Renal cortex interstitium (tissue), 11 donors: ENCODE results near the gene CDHR3. TPM values are rescaled to one million over a fixed set of nuclear protein-coding genes. Genes with fewer than 3 reads are reported as not detected.

Experiments used
- DNase-seq, 11 donors: peaks; one replicate each; pipeline ENCODE4 v3.0.0-alpha.2; 2013; ENCODE audit warnings: low read depth in 9 of 11, low spot score in 4 of 11; ENCODE audit errors: extremely low read depth in 1 of 11
- polyA plus RNA-seq, 3 donors: library from polyadenylated mRNA; unstranded; fragments of 120-200 nt; gene quantifications; one replicate each; pipeline ENCODE4 v1.2.1, GENCODE V29; 2013; ENCODE audit not compliant: insufficient read length in 3 of 3

The CDHR3 gene
- polyA plus RNA-seq, 3 donors = 8.0 to 12.1 (median 8.8) TPM

DNA sequence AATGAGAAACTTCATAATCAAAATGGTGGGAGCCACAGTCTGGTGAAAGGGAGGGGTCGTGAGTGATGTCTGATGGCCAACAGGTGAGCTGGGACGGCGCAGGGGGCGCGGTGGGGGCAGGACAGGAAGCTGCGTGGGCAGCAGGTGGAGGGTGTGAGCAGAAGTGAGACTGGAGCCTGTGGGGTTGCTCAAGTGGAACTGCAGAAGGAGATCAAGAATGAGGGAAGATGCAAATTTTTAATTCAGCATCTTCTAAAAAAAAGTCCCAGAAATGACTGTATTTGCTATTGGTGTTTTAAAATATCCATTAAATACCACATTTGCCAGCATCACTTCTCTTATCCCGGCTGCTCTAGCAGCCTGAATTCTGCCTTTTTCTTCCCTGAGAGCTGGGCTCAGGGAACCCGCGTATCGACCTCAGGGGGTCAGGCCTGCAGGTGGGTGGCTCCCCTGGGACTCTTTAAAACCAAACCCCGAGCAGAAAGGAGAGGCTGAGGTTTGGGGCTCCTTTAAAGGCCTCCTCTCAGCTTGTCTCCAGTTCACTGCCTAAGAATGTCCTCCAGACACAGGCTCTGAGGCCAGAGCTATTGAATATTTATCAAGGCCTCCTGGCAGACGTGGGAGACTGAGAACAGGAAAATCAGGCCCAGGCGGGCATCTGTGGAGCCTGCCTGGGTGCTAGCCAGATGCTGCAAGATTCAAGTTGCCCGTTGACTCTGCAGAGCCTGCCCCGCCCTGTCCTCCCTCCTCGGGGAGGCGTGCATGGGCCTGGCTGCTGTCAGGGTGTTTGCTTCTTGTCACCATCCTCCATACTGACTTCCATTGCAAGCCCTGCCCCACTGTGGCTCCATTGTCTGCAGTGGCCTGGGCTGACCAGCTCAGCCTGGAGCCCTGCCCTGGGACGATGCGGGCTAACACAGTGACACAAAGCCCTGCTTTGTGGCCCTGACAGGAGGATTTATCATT is 95.2 kb downstream of the CDHR3 start:
- DNase-seq = peak in 1 of 11 donors; percentile 77

DNA sequence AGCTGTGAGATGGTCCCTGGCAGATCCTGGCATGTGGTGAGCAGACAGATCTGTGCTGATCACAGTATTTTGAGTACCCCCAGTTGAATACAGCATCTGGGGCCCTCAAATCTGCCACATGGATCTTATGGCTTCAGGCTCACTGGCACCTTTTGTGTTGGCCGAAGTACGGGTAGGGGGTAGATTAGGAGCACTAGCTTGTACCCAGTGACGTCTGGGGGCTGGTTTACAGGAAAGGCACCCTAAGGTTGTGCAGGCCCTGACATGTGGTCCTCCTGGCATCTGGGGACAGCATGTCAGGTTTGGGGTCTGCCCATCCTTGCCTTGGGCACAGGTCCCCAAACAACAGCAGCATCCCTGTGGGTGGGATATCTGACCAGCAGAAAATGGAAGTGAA is 95.9 kb downstream of the CDHR3 start:
- DNase-seq = no peak

DNA sequence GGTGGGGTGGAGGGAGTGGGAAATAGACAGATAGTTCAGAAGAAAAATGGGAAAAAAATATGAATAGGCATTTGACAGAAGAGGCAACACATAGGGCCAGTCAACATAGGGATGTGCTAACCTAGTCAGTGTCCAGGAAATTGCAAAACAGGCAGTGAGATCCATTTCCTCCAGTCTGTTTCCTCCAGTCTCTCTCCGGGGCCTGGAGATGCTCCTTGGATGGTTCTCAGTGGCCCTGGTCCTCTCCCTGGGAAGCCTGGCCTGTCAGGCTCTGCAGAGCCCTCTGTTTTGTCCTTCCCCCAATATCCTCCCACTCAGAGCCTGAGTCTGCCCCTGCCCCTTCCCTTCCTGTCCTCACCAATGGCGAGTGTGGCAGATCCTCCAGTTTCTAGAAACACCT is 96.5 kb downstream of the CDHR3 start:
- DNase-seq = no peak

DNA sequence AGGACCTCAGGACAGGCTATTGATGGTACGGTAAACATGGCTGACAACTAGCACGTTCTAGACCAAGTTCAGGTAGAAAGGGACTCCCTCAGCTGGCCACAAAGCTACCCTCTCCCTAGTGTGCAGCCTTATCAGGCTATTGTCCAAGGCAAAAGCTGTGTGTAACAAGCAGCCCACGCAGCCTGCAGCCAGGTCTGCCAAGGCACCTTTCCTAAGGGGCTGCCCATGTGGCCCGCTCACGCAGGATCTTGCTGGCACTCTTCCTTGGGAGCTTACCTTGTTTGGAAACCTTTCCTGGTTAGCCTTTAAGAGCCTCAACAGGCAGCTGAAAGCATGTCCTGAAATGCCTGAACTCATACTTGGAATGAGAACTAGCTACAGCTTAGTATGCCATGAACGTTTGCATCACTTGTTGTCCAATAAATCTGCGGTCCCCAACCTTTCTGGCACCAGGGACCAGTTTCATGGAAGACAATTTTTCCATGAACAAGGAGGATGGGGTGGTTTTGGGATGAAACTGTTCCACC is 97.4 kb downstream of the CDHR3 start:
- no peak for DNase-seq

DNA sequence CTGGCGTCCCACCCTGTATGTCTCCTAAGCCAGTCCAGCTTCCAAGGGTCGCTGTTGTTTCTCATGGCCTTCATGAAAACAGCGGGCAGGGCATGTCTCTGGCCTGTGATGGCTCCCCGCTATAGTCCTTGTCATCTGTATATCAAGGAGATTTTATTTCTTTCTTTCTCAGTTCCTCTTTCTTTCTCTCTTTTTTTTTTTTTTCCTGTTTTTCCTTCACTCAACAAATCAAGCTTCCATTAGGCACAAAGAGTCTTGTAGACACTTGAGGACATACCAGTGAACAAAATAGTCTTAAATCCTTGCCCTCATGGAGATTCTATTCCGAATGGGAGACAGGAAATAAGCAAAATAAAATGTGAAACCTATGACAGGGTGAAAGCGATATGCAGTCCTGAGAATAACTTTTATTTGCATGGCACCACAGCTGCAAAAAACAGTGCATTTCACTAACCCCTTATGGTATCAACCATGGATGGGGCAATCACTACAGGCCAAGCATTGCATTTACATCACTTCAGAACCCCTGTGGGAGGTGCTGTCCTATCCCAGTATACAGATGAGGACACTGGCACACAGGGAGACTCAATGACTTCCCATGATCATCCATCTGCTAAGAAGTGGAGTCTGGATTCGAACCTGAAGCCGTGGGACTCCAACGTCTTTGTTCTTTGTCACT is 98.4 kb downstream of the CDHR3 start:
- no peak for DNase-seq

DNA sequence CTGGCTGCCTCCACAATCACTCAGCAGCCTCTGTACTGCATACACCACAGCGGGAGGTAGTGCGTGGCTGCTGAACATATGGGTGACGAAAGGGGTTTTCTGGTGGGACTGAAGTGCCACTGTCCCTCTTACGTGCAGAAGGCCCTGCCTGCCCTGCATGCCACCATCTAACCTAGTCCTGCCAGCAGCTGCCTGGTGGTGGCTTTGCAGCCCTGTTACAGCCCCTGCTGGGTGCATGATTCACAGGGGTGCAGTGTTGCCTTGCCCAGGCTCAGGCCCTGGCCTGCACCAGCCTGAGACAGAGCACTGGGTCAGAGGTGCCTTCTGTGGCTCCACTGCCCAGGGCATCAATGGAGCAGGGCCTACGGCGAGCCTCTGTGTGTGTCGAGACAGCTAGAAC is 98.9 kb downstream of the CDHR3 start:
- no peak for DNase-seq

DNA sequence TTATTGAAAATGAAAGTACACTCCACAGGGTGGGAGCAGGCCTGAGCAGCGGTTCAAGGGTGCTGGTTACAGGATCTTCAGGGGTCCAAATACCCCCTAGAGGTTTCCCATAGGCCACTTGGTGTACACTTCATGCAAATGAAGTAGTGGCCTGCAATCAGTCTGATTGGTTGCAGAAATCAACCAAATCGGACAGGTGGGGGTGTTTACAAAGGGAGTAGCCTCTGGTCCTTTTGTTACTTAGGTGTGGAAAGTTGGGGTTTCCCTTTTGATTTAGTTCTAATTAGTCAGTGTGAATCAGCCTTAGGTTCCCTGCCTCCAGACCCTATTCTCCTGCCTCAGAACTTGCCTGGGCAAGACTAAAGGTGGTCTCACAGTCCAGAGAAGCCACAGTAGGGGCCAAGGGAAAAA is 99.5 kb downstream of the CDHR3 start:
- no peak for DNase-seq

DNA sequence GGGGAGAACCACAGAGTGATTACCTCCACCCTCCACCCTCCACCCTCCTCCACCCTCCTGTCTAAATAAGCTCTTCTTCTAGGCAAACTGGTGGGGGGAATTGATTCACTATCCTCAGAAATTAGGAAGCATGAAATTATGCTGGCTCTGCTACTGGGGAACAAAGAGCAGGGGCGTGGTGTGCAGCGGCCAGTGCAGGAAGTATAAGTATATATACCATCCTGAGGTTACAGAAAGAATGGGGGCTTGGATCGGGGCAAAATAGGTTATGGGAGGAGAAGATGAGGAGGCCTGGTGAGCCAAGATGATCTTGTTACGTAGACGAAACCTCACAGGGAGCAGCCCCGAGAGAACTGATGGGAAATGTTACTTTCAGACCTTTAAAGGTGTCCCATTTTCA is 100.0 kb downstream of the CDHR3 start:
- DNase-seq = no peak

DNA sequence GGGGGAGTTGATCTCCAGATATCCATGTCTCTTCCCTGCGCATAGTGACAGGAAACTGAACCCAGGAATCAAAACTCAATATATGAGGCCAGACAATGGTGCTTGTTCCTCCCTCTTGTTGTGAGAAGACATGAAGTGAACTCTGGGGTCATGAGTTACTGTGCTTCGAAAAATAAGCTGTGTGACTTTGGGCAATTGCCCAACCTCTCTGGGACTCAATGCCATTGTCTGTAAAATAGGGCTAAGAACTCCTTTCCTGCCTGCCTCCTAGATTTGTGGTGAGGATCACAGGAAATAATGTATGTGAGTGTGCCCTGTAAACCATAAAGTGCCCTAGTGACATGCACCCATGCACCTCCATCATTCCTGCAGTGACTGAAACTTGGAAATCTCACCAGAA is 100.6 kb downstream of the CDHR3 start:
- no peak for DNase-seq

DNA sequence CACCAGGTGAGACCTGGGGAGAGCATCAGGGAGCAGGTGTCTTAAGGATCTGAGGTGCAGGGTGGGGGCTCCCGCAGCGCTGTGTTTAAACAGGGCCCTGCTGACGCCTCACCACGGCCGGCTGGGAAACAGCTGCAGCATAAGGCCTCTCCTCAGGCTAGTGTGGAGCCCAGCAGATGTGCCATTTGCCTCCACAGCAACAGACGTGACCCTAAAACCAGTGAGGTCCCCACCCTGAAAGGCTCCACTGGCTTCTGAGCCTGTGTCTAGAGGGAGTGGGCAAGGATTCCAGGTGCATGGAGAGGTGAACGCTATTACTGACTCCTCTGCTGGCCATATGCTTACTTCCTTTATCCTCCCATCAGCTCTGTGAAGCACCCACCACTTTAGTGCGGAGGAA is 101.3 kb downstream of the CDHR3 start:
- no peak for DNase-seq

DNA sequence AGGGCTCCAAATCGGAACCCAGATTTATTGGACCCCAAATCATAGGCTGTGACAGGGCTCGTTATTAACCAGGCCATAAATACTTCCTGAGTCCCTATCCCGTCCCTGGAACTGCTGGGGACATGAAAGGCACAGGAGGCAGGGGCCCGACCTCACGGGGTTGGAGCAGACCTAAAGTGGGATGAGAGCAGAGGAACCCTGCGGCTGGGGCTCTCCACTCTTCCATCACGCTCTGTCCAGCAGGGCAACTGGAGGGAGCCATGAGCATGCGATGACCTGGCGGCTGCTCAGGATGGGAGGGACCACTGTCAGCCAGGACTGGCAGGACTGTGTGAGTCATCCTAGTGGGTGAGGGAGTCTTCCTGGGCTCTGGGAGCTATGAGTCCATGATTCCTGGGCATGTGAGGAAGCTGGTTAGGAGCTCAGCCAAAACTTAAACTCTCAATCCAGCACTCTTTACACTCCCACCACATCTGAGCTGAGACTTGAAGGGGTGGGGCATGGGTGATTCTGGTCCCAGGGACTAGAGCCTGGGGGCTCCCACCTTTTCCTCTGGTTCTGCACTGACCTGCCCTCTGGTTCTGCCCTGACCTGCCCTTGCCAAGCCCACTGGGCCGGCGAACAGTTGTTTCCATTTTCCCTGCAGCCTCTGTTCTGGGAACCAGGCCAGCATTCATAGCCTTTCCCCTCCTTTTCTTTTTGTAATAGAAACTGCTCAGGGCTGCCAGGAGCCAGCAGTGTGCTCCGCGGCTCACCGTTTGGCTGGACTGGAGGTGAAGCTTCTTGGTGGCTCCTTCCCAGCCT is 101.9 kb downstream of the CDHR3 start:
- DNase-seq = peak in 2 of 11 donors; percentile 55 to 66

DNA sequence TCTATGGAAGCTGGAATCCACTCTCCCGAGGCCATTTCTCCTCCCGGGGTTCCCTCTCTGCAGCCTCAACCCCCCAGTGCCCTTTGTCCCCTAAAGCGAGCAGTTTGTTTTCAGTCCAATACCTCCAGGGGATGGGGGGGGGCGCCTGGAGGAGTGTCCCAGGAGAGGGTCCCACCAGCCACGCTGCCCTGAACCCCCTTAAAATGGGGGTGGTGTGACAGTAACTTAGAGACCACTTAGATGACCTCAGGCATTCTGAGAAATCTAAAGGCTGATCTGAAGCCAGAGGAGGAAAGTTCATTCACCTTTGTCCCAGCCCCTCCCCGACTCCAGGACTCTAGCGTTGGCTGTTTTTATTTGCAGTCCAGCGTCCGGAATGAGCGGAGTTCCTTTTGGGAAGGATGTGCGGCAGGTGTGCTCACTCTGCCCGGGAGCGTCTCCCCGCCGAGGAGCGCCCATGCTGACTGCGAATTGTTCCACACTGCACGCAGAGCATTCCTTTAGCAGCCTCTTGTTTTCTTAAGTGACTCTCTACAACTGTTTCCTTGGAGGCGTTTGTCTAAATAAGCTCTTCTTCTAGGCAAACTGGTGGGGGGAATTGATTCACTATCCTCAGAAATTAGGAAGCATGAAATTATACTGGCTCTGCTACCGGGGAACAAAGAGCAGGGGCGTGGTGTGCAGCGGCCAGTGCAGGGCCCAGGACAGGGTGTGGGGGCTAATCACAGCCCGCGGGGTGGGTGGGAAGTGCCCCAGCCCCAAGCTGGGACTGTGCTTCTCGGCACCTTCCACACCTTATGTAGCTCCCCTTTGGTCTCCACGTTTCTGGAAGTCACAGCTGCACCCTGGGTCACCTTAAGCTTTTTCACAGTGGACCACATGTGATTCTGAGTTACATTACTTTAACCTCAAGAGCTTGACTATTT is 102.8 kb downstream of the CDHR3 start:
- DNase-seq = peak in 1 of 11 donors; percentile 37

DNA sequence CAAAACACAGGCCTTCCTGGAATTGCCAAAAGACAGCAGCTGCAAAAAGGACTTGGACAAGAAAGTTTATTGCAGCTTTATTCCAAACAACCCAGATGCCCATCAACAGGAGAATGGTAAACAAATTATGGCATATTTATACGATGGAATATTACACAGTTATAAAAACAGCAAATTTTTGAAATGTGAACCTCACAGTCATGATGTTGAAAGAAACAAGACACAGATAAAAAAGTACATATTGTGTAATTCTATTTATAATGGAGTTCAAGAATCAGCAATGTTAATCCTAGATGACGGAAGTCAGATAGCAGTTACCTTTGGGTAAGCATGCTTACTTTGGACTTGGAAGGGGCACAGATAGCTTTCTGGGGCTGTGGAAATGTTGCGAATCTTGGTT is 104.6 kb downstream of the CDHR3 start:
- DNase-seq = no peak

DNA sequence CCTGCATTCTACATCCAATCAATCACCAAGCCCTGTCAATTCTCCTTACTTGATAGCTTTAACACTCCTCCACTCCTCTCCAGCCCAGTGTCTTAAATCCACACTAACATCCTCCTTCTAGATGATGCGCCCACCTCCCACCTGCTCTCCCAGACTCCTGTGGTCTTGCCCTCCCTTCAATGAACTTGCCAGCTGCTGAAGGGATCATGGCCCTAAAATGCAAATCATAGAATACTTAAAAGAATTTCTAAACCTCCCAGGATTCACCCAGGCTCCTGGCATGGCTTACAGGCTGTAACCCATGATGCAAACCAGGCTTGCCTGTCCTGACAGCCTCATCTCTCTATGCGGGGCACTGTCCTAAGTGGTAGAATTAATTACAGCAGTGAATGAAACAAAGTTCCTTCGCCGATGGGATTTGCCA is 105.5 kb downstream of the CDHR3 start:
- DNase-seq = no peak

DNA sequence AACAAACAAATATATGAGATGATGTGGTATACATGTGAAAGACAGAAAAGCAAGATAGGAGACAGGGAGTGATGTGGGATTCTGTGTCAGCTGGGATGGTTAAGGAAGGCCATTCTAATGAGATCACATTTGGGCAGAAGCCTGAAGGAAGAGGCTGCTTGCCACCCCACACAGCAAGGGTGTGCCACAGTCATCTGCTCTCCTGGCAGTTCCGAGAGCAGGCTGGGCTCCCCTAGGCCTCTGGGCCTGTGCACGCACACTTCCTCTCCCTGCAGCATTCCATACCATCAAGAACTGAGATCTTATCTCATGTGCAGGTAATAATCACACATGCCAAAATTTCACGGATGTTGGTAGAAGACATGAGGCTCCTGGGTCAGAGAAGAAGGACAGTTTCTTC is 105.9 kb downstream of the CDHR3 start:
- DNase-seq = no peak

DNA sequence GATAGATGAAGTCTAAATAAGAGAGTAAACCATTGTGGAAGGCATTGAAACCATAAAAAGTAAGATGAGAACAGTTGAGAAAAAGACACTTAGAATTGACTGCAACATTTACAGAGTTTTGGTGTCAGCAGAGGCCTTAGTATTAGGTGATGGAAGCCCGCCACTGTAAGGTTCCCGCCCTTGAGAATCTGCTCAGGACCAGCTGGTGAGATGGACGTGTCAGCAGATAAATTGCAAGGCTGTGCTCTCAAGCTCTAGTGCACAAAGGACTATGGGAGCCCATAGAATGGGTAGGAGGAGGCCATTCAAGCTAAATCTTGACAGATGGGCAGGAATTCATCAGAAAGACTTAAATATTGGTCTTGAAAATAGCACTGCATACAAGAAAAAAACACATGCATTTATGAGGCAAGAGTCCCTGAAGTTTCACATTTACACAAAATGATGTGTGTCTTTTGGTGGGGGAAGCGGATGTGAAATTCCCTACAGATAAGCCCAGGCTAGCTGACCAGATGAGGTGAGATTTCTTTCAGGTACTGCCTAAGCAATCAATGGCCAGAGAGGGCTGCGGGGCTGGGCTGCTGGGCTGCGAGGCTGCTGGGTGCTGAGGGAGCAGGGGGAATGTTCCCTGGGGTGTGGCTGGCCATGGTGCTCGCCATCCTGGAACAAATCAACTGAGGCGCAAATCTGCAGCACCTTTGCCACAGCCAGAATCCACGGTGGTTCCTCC is 106.6 kb downstream of the CDHR3 start:
- no peak for DNase-seq

DNA sequence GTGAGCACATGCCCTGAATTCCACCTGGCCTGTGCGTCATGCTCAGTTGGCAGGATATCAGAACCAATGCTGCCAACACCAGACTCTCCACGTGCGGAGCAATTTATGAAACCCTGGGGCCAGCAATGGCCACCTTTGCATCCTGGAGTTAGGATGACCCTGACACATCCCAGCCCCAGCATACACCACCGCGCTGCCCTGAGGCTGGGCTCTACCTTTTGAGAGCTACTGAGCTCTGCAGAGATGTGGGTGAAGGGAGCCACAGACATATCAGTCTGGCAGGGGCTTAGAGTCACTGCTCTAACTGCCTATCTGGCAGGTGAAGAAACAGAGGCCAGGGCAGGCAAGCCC is 107.1 kb downstream of the CDHR3 start:
- no peak for DNase-seq
